Activated T-cell treated with anti-CD3 and anti-CD28 coated beads for 48 hours (primary cell): ENCODE results near the gene IPMK.
"Not testable (repeated sequence)": the region's sequence is repeated elsewhere in the genome, so short reads cannot be mapped to it uniquely, and the experiment has no call there.

ENCODE experiments used
- DNase-seq: peaks from one replicate; pipeline ENCODE4 v3.0.0-alpha.2; 2020; ENCODE audit warnings: low read depth

IPMK gene

GRCh38 chr10:58220769-58221451, 46.8 kb downstream of the IPMK start:
- DNase-seq, result no peak

GRCh38 chr10:58219875-58220274, 47.8 kb downstream of the IPMK start:
- DNase-seq, result no peak

GRCh38 chr10:58217612-58218011, 50.1 kb downstream of the IPMK start:
- no peak for DNase-seq

- no peak for DNase-seq
Observed at GRCh38 chr10:58212622-58213021, 55.1 kb downstream of the IPMK start.

GRCh38 chr10:58210160-58210559, 57.5 kb downstream of the IPMK start:
- DNase-seq, result no peak

DNA sequence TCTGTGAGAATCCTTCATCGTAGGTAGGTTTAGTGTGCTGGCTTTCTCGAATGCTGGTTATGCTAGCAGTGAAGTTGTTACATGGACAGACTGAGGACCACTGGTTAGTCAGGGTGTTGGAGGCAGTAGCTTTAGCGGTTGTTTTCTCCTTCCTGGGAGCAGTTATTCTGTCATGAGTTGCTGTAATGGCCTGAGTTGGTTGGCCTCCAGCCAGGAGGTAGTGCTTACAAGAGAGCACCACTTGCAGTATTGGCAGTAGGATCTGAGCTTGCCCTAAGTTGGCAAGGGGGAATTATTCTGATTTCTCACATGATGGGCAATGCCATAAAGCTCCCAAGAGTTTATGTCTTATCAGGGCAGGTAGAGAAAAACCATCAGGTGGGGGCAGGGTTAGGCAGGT, 58.0 kb downstream of the IPMK start:
- DNase-seq, result no peak

- no peak for DNase-seq
Observed at GRCh38 chr10:58206251-58206650, 61.4 kb downstream of the IPMK start.

- DNase-seq, result no peak
Observed at GRCh38 chr10:58201704-58202103, 66.0 kb downstream of the IPMK start.

GRCh38 chr10:58189269-58189668, 78.4 kb downstream of the IPMK start:
- no peak for DNase-seq

DNA sequence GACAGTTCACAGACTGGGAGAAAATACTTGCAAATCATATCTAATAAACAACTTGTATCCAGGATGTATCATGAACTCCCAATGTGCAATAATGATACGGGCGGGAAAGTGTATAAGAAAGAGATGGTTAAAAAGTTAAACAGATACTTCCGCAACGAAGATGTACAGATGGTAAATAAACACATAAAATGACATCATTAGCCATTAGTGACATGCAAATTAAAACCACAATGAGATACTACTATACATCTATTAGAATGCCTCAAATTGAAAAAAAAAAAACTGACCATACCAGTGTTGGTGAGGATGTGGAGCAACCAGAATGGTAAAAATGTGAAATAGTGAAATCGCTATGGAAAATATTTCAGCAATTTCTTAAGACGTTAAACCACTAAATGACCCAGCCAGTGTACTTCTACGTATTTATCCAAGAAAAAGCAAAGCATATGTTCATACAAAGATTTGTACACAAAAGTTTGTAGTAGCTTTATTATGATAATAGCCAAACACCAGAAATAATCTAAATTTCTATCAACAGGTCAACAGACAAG, 83.5 kb downstream of the IPMK start:
- DNase-seq, result no peak

GRCh38 chr10:58180666-58181065, 87.0 kb downstream of the IPMK start:
- DNase-seq, result no peak

DNA sequence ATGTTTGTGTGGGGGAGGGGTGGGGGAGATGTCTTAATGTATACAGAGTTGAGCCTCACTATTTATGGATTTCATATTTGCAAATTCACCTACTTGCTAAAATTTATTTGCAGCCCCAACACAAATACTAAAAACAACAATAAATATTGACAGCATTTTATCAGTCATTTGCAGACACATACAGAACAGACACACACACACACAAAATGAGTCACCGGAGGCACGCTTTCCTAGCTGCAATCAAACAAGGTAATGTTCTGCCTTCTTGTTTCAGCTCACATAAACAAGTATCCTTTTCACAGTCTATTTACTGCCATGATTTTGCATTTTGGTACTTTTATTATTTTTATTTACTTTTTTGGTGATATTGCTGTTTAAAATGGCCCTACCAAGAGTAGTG, 88.5 kb downstream of the IPMK start:
- DNase-seq, result no peak

DNA sequence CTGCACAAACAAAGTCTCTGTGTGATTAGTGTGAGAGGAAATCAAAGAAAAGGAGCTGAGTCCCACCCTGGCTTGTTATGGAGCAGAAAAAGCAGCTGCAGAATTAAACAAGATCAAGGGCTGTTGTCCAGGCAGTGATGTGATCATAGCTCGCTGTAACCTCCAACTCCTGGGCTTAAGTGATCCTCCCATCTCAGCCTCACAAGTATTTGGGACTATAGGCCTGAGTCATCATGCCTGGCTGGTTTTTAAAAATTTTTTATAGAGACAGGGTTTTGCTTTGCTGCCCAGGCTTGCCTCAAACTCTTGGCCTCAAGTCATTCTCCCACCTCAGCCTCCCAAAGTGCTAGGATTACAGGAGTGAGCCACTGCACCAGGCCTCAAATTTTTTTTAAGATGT, 88.9 kb downstream of the IPMK start:
- no peak for DNase-seq

DNA sequence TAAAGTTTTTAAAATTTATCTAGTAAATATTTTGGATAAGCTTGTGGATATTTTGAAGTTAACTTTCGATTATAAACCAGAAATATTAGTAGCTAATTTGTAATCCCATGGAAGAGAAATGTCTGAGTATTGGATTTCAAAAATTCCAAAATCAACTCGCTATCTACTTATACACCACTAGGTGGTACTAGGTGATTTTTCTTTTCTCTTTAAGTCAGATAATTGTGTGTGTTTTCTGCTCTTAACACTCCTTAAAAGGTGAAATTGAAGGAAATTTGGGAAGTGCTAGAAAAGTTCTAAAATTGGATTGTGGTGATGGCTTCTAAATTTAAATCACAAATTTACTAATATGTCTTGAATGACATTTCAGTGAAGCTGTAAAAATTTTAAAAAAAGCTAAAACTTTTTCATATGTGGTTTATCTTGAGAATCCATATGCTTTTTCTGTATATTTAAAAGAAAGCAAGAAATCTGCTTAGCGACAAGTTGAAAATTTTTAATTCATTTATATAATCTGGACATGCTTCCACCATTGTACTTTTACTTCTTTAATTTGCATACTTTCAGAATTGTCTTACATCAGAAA, 90.2 kb downstream of the IPMK start:
- DNase-seq, result no peak

DNA sequence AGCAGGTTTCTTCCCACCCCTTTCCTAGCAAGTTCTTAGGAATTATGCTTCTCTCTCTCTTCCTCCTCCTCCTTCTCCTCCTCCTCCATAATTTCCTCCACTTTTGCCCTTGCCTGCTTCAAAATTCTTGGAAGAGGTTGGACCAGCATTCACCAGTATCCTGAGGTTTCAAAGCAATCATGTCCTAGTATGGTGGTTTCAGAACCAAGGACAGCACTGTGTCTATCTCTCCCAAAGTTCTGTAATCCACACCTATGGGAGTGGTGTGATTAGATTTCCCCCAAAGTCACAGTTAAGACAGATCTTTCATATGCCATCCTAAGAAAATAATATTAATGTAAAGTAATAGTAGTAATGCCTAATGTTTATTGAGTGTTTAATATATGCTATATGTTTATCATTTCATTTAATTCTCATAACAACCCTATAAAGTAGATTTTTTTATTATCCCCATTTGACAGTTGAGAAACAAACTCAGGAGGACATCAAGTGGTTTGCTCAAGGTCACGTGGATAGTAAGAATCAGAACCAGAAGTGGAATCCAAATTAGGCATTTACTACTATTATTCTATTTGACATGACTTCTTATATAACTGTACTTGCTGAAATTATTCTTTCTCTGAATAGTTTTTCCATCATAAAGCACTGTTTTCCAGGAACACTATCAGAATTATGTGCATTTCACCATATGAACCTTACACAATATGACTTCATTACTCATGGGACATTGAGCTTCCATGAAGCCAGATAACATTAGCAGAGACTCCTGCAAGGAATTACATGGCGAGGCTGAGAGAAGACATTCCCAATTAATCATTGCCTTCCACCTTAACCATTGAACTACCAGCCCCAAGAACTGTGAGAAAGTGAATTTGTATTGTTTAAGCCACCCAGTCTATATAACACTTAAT, 91.4 kb downstream of the IPMK start:
- no peak for DNase-seq

- DNase-seq, result no peak
Observed at GRCh38 chr10:58174831-58175230, 92.9 kb downstream of the IPMK start.

DNA sequence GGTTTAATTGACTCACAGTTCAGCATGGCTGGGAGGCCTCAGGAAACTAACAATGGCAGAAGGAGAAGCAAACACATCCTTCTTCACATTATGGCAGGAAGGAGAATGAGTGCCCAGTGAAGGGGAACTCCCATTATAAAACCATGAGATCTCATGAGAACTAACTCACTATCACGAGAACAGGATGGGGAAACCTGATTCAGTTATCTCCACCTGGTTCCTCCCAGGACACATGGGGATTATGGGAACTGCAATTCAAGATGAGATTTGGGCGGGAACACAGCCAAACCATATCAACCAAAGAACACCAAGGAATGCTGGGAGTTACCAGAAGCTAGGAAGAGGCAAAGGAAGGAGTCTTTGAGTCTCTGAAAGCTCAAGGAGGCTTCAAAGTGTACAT, 94.3 kb downstream of the IPMK start:
- no peak for DNase-seq

DNA sequence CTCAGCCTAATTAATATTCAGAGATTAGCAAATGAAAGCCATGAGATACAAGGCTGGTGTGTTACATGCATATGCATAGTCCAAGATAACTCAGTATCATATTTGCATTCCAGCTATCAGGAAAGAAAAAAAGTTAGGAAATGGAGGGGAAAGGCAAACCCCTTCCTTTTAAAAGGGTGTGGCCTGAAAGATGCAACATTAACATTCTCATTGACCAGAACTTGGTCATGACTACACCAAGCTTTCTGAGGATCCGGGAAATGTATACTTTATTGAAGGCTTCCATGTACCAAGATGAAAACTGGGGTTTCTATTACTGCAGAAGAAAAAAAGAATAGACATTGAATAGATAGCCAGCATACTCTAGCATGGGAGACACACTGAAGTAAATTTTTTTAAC, 96.5 kb downstream of the IPMK start:
- no peak for DNase-seq

- no peak for DNase-seq
Observed at GRCh38 chr10:58164517-58164916, 103.2 kb downstream of the IPMK start.

GRCh38 chr10:58158806-58159205, 108.9 kb downstream of the IPMK start:
- no peak for DNase-seq

- DNase-seq, result no peak
Observed at GRCh38 chr10:58157076-58157766, 110.5 kb downstream of the IPMK start.

GRCh38 chr10:58155941-58156340, 111.8 kb downstream of the IPMK start:
- DNase-seq, result not testable (repeated sequence)
